Peyer's patch (tissue), 4 donors: ENCODE results near the gene THPO. TPM values are rescaled to one million over a fixed set of nuclear protein-coding genes. Genes with fewer than 3 reads are reported as not detected.

Experiments used
- DNase-seq, 3 donors: peaks; one replicate each; pipeline ENCODE4 v3.0.0-alpha.2; 2017 to 2019
- H3K27ac ChIP-seq, 4 donors: fragments of 200-600 bp; sonication (generic); one replicate each; pipeline ENCODE4 v1.5.1; 2016 to 2019
- H3K27me3 ChIP-seq, 2 donors: fragments of 200-600 bp; sonication (generic); one replicate each; pipeline ENCODE4 v1.5.1; 2019
- H3K36me3 ChIP-seq, 3 donors: fragments of 200-600 bp; sonication (generic); one replicate each; pipeline ENCODE4 v1.5.1; 2016 to 2019
- H3K4me1 ChIP-seq, 4 donors: fragments of 200-600 bp; sonication (generic); one replicate each; pipeline ENCODE4 v1.5.1; 2016 to 2019
- H3K4me3 ChIP-seq, 4 donors: fragments of 200-600 bp; sonication (generic); 1 replicate in 3 of 4; 2 replicates in 1 of 4; pipeline ENCODE4 v1.5.1; 2016 to 2019; ENCODE audit warnings: mild to moderate bottlenecking in 1 of 4
- H3K9me3 ChIP-seq, 4 donors: fragments of 200-600 bp; sonication (generic); one replicate each; pipeline ENCODE4 v1.5.1; 2016 to 2019; ENCODE audit warnings: mild to moderate bottlenecking in 1 of 4
- CTCF ChIP-seq, 6 experiments: fragments of 450-650 bp in 4 of 6; fragments of 200-600 bp in 2 of 6; sonication (generic) in 1 of 6; IDR thresholded peaks; one replicate each; pipeline ENCODE4 v1.5.1; 2017 to 2019; ENCODE audit warnings: antibody characterized with exemption in 6 of 6, mild to moderate bottlenecking in 3 of 6, moderate library complexity in 1 of 6
- POLR2A ChIP-seq, 2 donors: fragments of 450-650 bp; IDR thresholded peaks; one replicate each; pipeline ENCODE4 v1.5.1; 2017; ENCODE audit warnings: antibody characterized with exemption in 2 of 2, mild to moderate bottlenecking in 2 of 2, moderate library complexity in 2 of 2
- total RNA-seq, 4 donors: library from RNA; depleted of rRNA; stranded (reverse); fragments of >200 nt; gene quantifications; one replicate each; pipeline ENCODE4 v1.1.0, GENCODE V29; 2016

Gene THPO
- total RNA-seq, 4 donors from 2014 or later: 0.54 to 2.5 TPM; not detected in 2

GRCh38 chr3:184360929-184361531 is 17.0 kb downstream of the THPO start:
- TF ChIP-seq CTCF (IDR thresholded peaks at IDR 0.05): no peak
- no peak for TF ChIP-seq POLR2A (IDR thresholded peaks at IDR 0.05)

GRCh38 chr3:184360070-184360928 is 17.7 kb downstream of the THPO start:
- Histone ChIP-seq H3K36me3 (peaks cover 0 to 16% (median 0%) of the 10 kb centered on the region in 3 donors), H3K4me1 (peaks cover 0 to 22% (median 3%) of the 10 kb centered on the region in 4 donors), H3K27me3 (no peaks in the 10 kb centered on the region), H3K27ac (peak overlapping the region in 1 of 4 donors; percentile 100), H3K9me3 (no peaks in the 10 kb centered on the region), H3K4me3 (peak overlapping the region; percentile 78 to 92 (median 90))
- TF ChIP-seq POLR2A (IDR thresholded peaks at IDR 0.05) (no peak), CTCF (IDR thresholded peaks at IDR 0.05) (no peak)
- no peak for DNase-seq

More at GRCh38 chr3:184360929-184361531, 17.0 kb downstream of the THPO start:
- Histone ChIP-seq H3K9me3 (no peaks in the 10 kb centered on the region), H3K36me3 (peaks cover 0 to 19% (median 0%) of the 10 kb centered on the region in 3 donors), H3K27me3 (no peaks in the 10 kb centered on the region), H3K4me3 (peak overlapping the region; percentile 78 to 92 (median 90)), H3K4me1 (peaks cover 0 to 22% (median 3%) of the 10 kb centered on the region in 4 donors), H3K27ac (peak overlapping the region; percentile 89 to 100 (median 94))
- DNase-seq: no peak

- no peak for DNase-seq
- no peak overlapping the region for H3K27ac ChIP-seq
- TF ChIP-seq CTCF (IDR thresholded peaks at IDR 0.05): no peak
- TF ChIP-seq POLR2A (IDR thresholded peaks at IDR 0.05): no peak
- H3K4me1 ChIP-seq: peaks cover 0 to 16% (median 3%) of the 10 kb centered on the region in 4 donors
- peak overlapping the region in 1 of 4 donors; percentile 78 for H3K4me3 ChIP-seq
- H3K27me3 ChIP-seq: no peaks in the 10 kb centered on the region
- peaks cover 0 to 15% (median 0%) of the 10 kb centered on the region in 3 donors for H3K36me3 ChIP-seq
- H3K9me3 ChIP-seq: no peaks in the 10 kb centered on the region
Measured at GRCh38 chr3:184359610-184360009, 18.4 kb downstream of the THPO start.

GRCh38 chr3:184358921-184359350 is 19.1 kb downstream of the THPO start:
- Histone ChIP-seq H3K36me3 (peaks cover 0 to 15% (median 0%) of the 10 kb centered on the region in 3 donors), H3K4me1 (peaks cover 0 to 16% (median 3%) of the 10 kb centered on the region in 4 donors), H3K27ac (no peak overlapping the region), H3K9me3 (no peaks in the 10 kb centered on the region), H3K4me3 (no peak overlapping the region), H3K27me3 (no peaks in the 10 kb centered on the region)
- DNase-seq: no peak
- TF ChIP-seq POLR2A (IDR thresholded peaks at IDR 0.05) (no peak), CTCF (IDR thresholded peaks at IDR 0.05) (no peak)

- Histone ChIP-seq H3K4me1 (peaks cover 0 to 20% (median 3%) of the 10 kb centered on the region in 4 donors), H3K27ac (no peak overlapping the region), H3K36me3 (peaks cover 0 to 15% (median 0%) of the 10 kb centered on the region in 3 donors), H3K27me3 (no peaks in the 10 kb centered on the region), H3K9me3 (no peaks in the 10 kb centered on the region), H3K4me3 (no peak overlapping the region)
- no peak for DNase-seq
- TF ChIP-seq POLR2A (IDR thresholded peaks at IDR 0.05) (no peak), CTCF (IDR thresholded peaks at IDR 0.05) (no peak)
Measured at GRCh38 chr3:184358124-184358767, 19.8 kb downstream of the THPO start.
